Osteoblast (primary cell): Measurements from ENCODE around the gene ABI2. TPM values are rescaled to one million over a fixed set of nuclear protein-coding genes. Genes with fewer than 3 reads are reported as not detected.

Experiments
- DNase-seq: peaks from one replicate; pipeline ENCODE4 v3.0.0; 2011; ENCODE audit warnings: low spot score, mixed read lengths; ENCODE audit not compliant: insufficient read length; ENCODE audit errors: missing footprints
- H2AFZ ChIP-seq: 2 replicates; pipeline ENCODE4 v1.6.0; 2011; ENCODE audit warnings: mild to moderate bottlenecking, low read length
- H3K27ac ChIP-seq: 2 replicates; pipeline ENCODE4 v1.5.1; 2011; ENCODE audit warnings: mild to moderate bottlenecking, low read depth, low read length, moderate library complexity
- H3K27me3 ChIP-seq: 2 replicates; pipeline ENCODE4 v1.6.0; 2012; ENCODE audit warnings: mild to moderate bottlenecking, control low read depth, inconsistent platforms, low read length, moderate library complexity; ENCODE audit not compliant: insufficient read depth
- H3K36me3 ChIP-seq: 2 replicates; pipeline ENCODE4 v1.5.1; 2011; ENCODE audit warnings: mild to moderate bottlenecking, low read length, control low read depth, moderate library complexity; ENCODE audit not compliant: insufficient read depth
- H3K4me1 ChIP-seq: 2 replicates; pipeline ENCODE4 v1.5.1; 2011; ENCODE audit warnings: mild to moderate bottlenecking, low read length, control low read depth, moderate library complexity; ENCODE audit not compliant: insufficient read depth
- H3K4me2 ChIP-seq: 2 replicates; pipeline ENCODE4 v1.6.0; 2011; ENCODE audit warnings: mild to moderate bottlenecking, low read length; ENCODE audit not compliant: insufficient read depth
- H3K4me3 ChIP-seq: fragments of 200-600 bp; sonication (generic); 3 replicates; pipeline ENCODE4 v1.5.1; 2012; ENCODE audit warnings: mild to moderate bottlenecking, low read length, inconsistent platforms; ENCODE audit not compliant: insufficient read depth
- H3K79me2 ChIP-seq: 2 replicates; pipeline ENCODE4 v1.6.0; 2012; ENCODE audit warnings: mild to moderate bottlenecking, low read length, control low read depth, inconsistent platforms; ENCODE audit not compliant: insufficient read depth
- H3K9me3 ChIP-seq: 2 replicates; pipeline ENCODE4 v1.5.1; 2011; ENCODE audit warnings: low read depth, low read length, control low read depth
- H4K20me1 ChIP-seq: 2 replicates; pipeline ENCODE4 v1.6.0; 2012; ENCODE audit warnings: mild to moderate bottlenecking, low read length, control low read depth; ENCODE audit not compliant: insufficient read depth
- CTCF ChIP-seq: IDR thresholded peaks from 2 replicates; pipeline ENCODE4 v1.5.1; 2011; ENCODE audit warnings: mild to moderate bottlenecking, low read depth, low read length, moderate library complexity; ENCODE audit errors: extremely low read depth
- total RNA-seq: library from RNA; depleted of rRNA; stranded (reverse); fragments of >200 nt; gene quantifications from 2 replicates; pipeline ENCODE4 v1.2.3, GENCODE V29; 2012

The ABI2 gene
- total RNA-seq, 1 donor: 38.7 TPM

DNA sequence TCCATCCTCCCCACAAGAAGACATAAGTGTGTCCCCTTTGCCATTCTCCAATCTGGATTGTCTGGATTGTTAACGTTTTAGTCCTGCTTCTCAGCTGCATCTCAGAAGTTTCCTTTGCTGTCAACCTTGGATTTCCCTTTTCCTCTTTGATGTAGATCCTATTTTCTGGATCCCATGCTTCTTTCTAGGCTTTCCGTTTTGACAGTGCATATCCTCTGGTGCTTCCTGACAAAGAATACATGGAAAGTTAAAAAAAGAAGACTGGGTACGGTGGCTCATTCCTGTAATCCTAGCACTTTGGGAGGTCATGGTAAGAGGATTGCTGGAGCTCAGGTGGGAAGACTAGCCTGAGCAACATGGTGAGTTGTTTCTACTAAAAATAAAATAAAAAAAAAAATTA is 26.8 kb downstream of the ABI2 start:
- TF ChIP-seq CTCF: no peak
- Histone ChIP-seq H3K9me3 (no peaks in the 10 kb centered on the region), H4K20me1 (peaks cover 15% of the 10 kb centered on the region), H3K27me3 (no peaks in the 10 kb centered on the region), H3K27ac (no peak overlapping the region), H2AFZ (no peak overlapping the region), H3K79me2 (peaks cover 89% of the 10 kb centered on the region), H3K4me1 (peaks cover 2% of the 10 kb centered on the region), H3K4me3 (no peak overlapping the region), H3K36me3 (no peaks in the 10 kb centered on the region), H3K4me2 (no peak overlapping the region)
- no peak for DNase-seq

GRCh38 chr2:203359450-203359849 is 31.3 kb downstream of the ABI2 start:
- Histone ChIP-seq H3K4me1 (peaks cover 6% of the 10 kb centered on the region), H2AFZ (no peak overlapping the region), H3K4me2 (no peak overlapping the region), H3K27me3 (no peaks in the 10 kb centered on the region), H3K79me2 (peaks cover 84% of the 10 kb centered on the region), H4K20me1 (peaks cover 11% of the 10 kb centered on the region), H3K9me3 (no peaks in the 10 kb centered on the region), H3K4me3 (no peak overlapping the region), H3K36me3 (no peaks in the 10 kb centered on the region), H3K27ac (no peak overlapping the region)
- no peak for DNase-seq
- TF ChIP-seq CTCF: no peak

- Histone ChIP-seq H3K9me3 (no peaks in the 10 kb centered on the region), H3K27ac (no peak overlapping the region), H2AFZ (no peak overlapping the region), H3K36me3 (no peaks in the 10 kb centered on the region), H3K27me3 (no peaks in the 10 kb centered on the region), H3K4me2 (no peak overlapping the region), H3K4me1 (peaks cover 6% of the 10 kb centered on the region), H3K79me2 (peaks cover 81% of the 10 kb centered on the region), H4K20me1 (peaks cover 15% of the 10 kb centered on the region), H3K4me3 (no peak overlapping the region)
- no peak for TF ChIP-seq CTCF
- DNase-seq: no peak
Measured at GRCh38 chr2:203360833-203361430, 32.7 kb downstream of the ABI2 start.

GRCh38 chr2:203361495-203361894 is 33.3 kb downstream of the ABI2 start:
- Histone ChIP-seq H3K4me2 (no peak overlapping the region), H4K20me1 (peaks cover 17% of the 10 kb centered on the region), H3K27me3 (no peaks in the 10 kb centered on the region), H3K4me3 (no peak overlapping the region), H3K79me2 (peaks cover 82% of the 10 kb centered on the region), H3K27ac (no peak overlapping the region), H3K4me1 (peaks cover 6% of the 10 kb centered on the region), H2AFZ (no peak overlapping the region), H3K9me3 (no peaks in the 10 kb centered on the region), H3K36me3 (no peaks in the 10 kb centered on the region)
- no peak for DNase-seq
- no peak for TF ChIP-seq CTCF
